ENCODE measurements around the gene PDZRN3.

DNA sequence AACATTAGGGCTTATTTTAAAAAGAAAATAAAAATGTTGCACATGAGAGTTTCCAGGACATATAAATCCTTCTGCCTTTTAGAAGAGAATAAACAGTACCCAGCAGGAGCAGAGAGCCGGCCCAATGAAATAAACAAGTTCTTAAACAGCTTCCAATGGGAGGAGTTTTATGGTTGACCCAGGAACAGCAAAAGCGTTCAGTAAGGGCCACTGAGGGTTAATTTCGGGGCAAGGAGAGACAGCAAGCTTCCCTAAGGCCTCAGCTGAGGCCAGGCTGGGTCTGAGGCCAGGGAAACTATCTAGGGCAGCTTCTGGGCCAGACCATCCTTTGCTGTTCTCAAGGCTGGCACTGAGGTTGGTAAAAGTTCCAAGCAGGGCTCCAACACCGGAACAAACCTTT lies 3.4 kb downstream of the PDZRN3 start:
- TF ChIP-seq, protein P1, sequence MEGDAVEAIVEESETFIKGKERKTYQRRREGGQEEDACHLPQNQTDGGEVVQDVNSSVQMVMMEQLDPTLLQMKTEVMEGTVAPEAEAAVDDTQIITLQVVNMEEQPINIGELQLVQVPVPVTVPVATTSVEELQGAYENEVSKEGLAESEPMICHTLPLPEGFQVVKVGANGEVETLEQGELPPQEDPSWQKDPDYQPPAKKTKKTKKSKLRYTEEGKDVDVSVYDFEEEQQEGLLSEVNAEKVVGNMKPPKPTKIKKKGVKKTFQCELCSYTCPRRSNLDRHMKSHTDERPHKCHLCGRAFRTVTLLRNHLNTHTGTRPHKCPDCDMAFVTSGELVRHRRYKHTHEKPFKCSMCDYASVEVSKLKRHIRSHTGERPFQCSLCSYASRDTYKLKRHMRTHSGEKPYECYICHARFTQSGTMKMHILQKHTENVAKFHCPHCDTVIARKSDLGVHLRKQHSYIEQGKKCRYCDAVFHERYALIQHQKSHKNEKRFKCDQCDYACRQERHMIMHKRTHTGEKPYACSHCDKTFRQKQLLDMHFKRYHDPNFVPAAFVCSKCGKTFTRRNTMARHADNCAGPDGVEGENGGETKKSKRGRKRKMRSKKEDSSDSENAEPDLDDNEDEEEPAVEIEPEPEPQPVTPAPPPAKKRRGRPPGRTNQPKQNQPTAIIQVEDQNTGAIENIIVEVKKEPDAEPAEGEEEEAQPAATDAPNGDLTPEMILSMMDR (IDR thresholded peaks at IDR 0.05; ENCODE audit: insufficient read depth, low read length) = no peak
- TF ChIP-seq GABPA (IDR thresholded peaks at IDR 0.05; ENCODE audit: low read depth) = no peak
